Coronary artery (tissue), 2 donors: Measurements from ENCODE around the gene LDAH.

Experiments
- DNase-seq: peaks from one replicate; pipeline ENCODE4 v3.0.0-alpha.2; 2017; ENCODE audit warnings: low spot score
- H3K27ac ChIP-seq, 2 donors: fragments of 200-600 bp; sonication (generic); one replicate each; pipeline ENCODE4 v1.5.1; 2016 to 2019
- H3K4me3 ChIP-seq: fragments of 200-600 bp; sonication (generic); 2 replicates; pipeline ENCODE4 v1.5.1; 2016; ENCODE audit warnings: mild to moderate bottlenecking, moderate library complexity
- CTCF ChIP-seq: fragments of 200-600 bp; sonication (generic); IDR thresholded peaks from one replicate; pipeline ENCODE4 v1.5.1; 2019; ENCODE audit warnings: antibody characterized with exemption

Gene LDAH

GRCh38 chr2:20818820-20819219, 4.1 kb downstream of the LDAH start:
- TF ChIP-seq CTCF, result no peak
- DNase-seq, result no peak
- Histone ChIP-seq H3K4me3 (no peak overlapping the region), H3K27ac (no peak overlapping the region)

GRCh38 chr2:20815216-20815615, 7.7 kb downstream of the LDAH start:
- DNase-seq, result no peak
- Histone ChIP-seq H3K27ac (no peak overlapping the region), H3K4me3 (no peak overlapping the region)
- TF ChIP-seq CTCF, result no peak

- Histone ChIP-seq H3K4me3 (no peak overlapping the region), H3K27ac (no peak overlapping the region)
- DNase-seq, result no peak
- TF ChIP-seq CTCF, result no peak
These were observed 10.1 kb downstream of the LDAH start for GRCh38 chr2:20812779-20813178.

GRCh38 chr2:20806286-20806685, 16.6 kb downstream of the LDAH start:
- H3K27ac ChIP-seq, result no peak overlapping the region
- TF ChIP-seq CTCF, result no peak
- no peak overlapping the region for H3K4me3 ChIP-seq
- DNase-seq, result no peak

GRCh38 chr2:20803974-20804373, 18.9 kb downstream of the LDAH start:
- TF ChIP-seq CTCF, result no peak
- Histone ChIP-seq H3K27ac (no peak overlapping the region), H3K4me3 (no peak overlapping the region)
- no peak for DNase-seq

GRCh38 chr2:20803226-20803682, 19.6 kb downstream of the LDAH start:
- Histone ChIP-seq H3K4me3 (no peak overlapping the region), H3K27ac (no peak overlapping the region)
- no peak for DNase-seq
- no peak for TF ChIP-seq CTCF

GRCh38 chr2:20797096-20797495, 25.8 kb downstream of the LDAH start:
- DNase-seq, result no peak
- no peak for TF ChIP-seq CTCF
- Histone ChIP-seq H3K4me3 (no peak overlapping the region), H3K27ac (no peak overlapping the region)
